Mesendoderm (in vitro differentiated cells): ENCODE data around the gene HERPUD2.

Experiments
- DNase-seq: peaks from one replicate; pipeline ENCODE4 v3.0.0; 2013
- H2AK5ac ChIP-seq: 2 replicates; pipeline ENCODE4 v1.6.1; 2013; ENCODE audit warnings: low read length, inconsistent platforms
- H2BK120ac ChIP-seq: 2 replicates; pipeline ENCODE4 v1.6.1; 2013; ENCODE audit warnings: low read depth, mild to moderate bottlenecking, low read length, moderate library complexity, mixed read lengths
- H2BK15ac ChIP-seq: replicated peaks from 2 replicates; pipeline ENCODE4 v1.6.1; 2013; ENCODE audit warnings: low read depth, mild to moderate bottlenecking, moderate library complexity
- H2BK5ac ChIP-seq: 2 replicates; pipeline ENCODE4 v1.6.1; 2013; ENCODE audit warnings: low read length, inconsistent platforms
- H3K18ac ChIP-seq: 2 replicates; pipeline ENCODE4 v1.6.1; 2013; ENCODE audit warnings: mild to moderate bottlenecking, low read length, mixed read lengths
- H3K23ac ChIP-seq: one replicate; pipeline ENCODE4 v1.6.1; 2013; ENCODE audit warnings: low read length
- H3K27ac ChIP-seq: 2 replicates; pipeline ENCODE4 v1.5.1; 2013; ENCODE audit warnings: low read depth, mild to moderate bottlenecking, inconsistent platforms, low read length, moderate library complexity
- H3K27me3 ChIP-seq: 2 replicates; pipeline ENCODE4 v1.6.1; 2013; ENCODE audit warnings: low read length, control low read depth, mild to moderate bottlenecking, inconsistent platforms; ENCODE audit not compliant: insufficient read depth, poor library complexity
- H3K36me3 ChIP-seq: 2 replicates; pipeline ENCODE4 v1.6.1; 2013; ENCODE audit warnings: low read length, inconsistent platforms; ENCODE audit not compliant: control insufficient read depth, insufficient read depth
- H3K4ac ChIP-seq: one replicate; pipeline ENCODE4 v1.6.1; 2013; ENCODE audit warnings: low read depth, mild to moderate bottlenecking, low read length, moderate library complexity
- H3K4me1 ChIP-seq: 2 replicates; pipeline ENCODE4 v1.6.1; 2013; ENCODE audit warnings: low read depth, low read length, inconsistent platforms; ENCODE audit not compliant: control insufficient read depth
- H3K4me2 ChIP-seq: 2 replicates; pipeline ENCODE4 v1.6.1; 2013; ENCODE audit warnings: low read length
- H3K4me3 ChIP-seq: 2 replicates; pipeline ENCODE4 v1.5.1; 2013; ENCODE audit warnings: mild to moderate bottlenecking, low read length
- H3K56ac ChIP-seq: one replicate; pipeline ENCODE4 v1.6.1; 2013; ENCODE audit warnings: low read length
- H3K79me1 ChIP-seq: 2 replicates; pipeline ENCODE4 v1.6.1; 2013; ENCODE audit warnings: low read length, inconsistent platforms
- H3K79me2 ChIP-seq: 2 replicates; pipeline ENCODE4 v1.6.1; 2013; ENCODE audit warnings: mild to moderate bottlenecking, low read length; ENCODE audit not compliant: control insufficient read depth, insufficient read depth
- H3K9ac ChIP-seq: 2 replicates; pipeline ENCODE4 v1.6.1; 2013; ENCODE audit warnings: low read length, inconsistent platforms
- H4K5ac ChIP-seq: one replicate; pipeline ENCODE4 v1.6.1; 2013; ENCODE audit warnings: low read length
- H4K8ac ChIP-seq: one replicate; pipeline ENCODE4 v1.6.1; 2013; ENCODE audit warnings: low read depth, mild to moderate bottlenecking, control low read depth, low read length, moderate library complexity
- WGBS: extraction: QIAGEN DNeasy Blood & Tissue Kit; methylation state at CpG from one replicate; pipeline ENCODE4 v1.1.7; 2013; ENCODE audit warnings: low lambda C conversion rate, missing lambda C conversion rate; ENCODE audit not compliant: insufficient coverage; ENCODE audit errors: extremely low coverage; 5-methylcytosine and 5-hydroxymethylcytosine counted together

The HERPUD2 gene

GRCh38 chr7:35630024-35630972 lies 64.6 kb downstream of the HERPUD2 start:
- H3K36me3 ChIP-seq = no peaks in the 10 kb centered on the region
- H3K18ac ChIP-seq = no peak overlapping the region
- H2BK120ac ChIP-seq = no peak overlapping the region
- H2BK15ac ChIP-seq = no peak overlapping the region
- no peak overlapping the region for H3K56ac ChIP-seq
- no peak overlapping the region for H4K8ac ChIP-seq
- H2AK5ac ChIP-seq = no peak overlapping the region
- no peak overlapping the region for H3K23ac ChIP-seq
- no peaks in the 10 kb centered on the region for H3K79me1 ChIP-seq
- H3K9ac ChIP-seq = no peak overlapping the region
- DNase-seq = no peak
- no peaks in the 10 kb centered on the region for H3K4me1 ChIP-seq
- no peaks in the 10 kb centered on the region for H3K27me3 ChIP-seq
- no peak overlapping the region for H2BK5ac ChIP-seq
- WGBS = no CpG with 5 or more reads among the region's 3 CpGs
- no peak overlapping the region for H3K4me2 ChIP-seq
- H4K5ac ChIP-seq = no peak overlapping the region
- no peak overlapping the region for H3K4me3 ChIP-seq
- H3K27ac ChIP-seq = no peak overlapping the region
- no peaks in the 10 kb centered on the region for H3K79me2 ChIP-seq
- no peak overlapping the region for H3K4ac ChIP-seq

GRCh38 chr7:35624299-35625186 lies 70.4 kb downstream of the HERPUD2 start:
- Histone ChIP-seq H3K27ac (no peak overlapping the region), H3K4me3 (no peak overlapping the region), H4K8ac (no peak overlapping the region), H2BK15ac (no peak overlapping the region), H3K18ac (no peak overlapping the region), H3K56ac (no peak overlapping the region), H3K9ac (no peak overlapping the region), H2BK5ac (no peak overlapping the region), H3K36me3 (no peaks in the 10 kb centered on the region), H3K23ac (no peak overlapping the region), H3K79me2 (no peaks in the 10 kb centered on the region), H3K4ac (no peak overlapping the region), H3K79me1 (no peaks in the 10 kb centered on the region), H4K5ac (no peak overlapping the region), H3K4me2 (no peak overlapping the region), H2AK5ac (no peak overlapping the region), H2BK120ac (no peak overlapping the region), H3K27me3 (no peaks in the 10 kb centered on the region), H3K4me1 (no peaks in the 10 kb centered on the region)
- peak; percentile 93 for DNase-seq
- WGBS = no CpG with 5 or more reads among the region's 16 CpGs

GRCh38 chr7:35623381-35623780 lies 71.6 kb downstream of the HERPUD2 start:
- no CpG with 5 or more reads among the region's 2 CpGs for WGBS
- no peaks in the 10 kb centered on the region for H3K79me1 ChIP-seq
- no peak overlapping the region for H3K9ac ChIP-seq
- H3K36me3 ChIP-seq = no peaks in the 10 kb centered on the region
- no peak overlapping the region for H2BK120ac ChIP-seq
- H3K27me3 ChIP-seq = no peaks in the 10 kb centered on the region
- no peak overlapping the region for H3K23ac ChIP-seq
- H3K4me1 ChIP-seq = no peaks in the 10 kb centered on the region
- H3K79me2 ChIP-seq = no peaks in the 10 kb centered on the region
- H3K4ac ChIP-seq = no peak overlapping the region
- no peak for DNase-seq
- H3K18ac ChIP-seq = no peak overlapping the region
- H3K4me3 ChIP-seq = no peak overlapping the region
- H2AK5ac ChIP-seq = no peak overlapping the region
- no peak overlapping the region for H4K5ac ChIP-seq
- H2BK5ac ChIP-seq = no peak overlapping the region
- no peak overlapping the region for H2BK15ac ChIP-seq
- no peak overlapping the region for H3K27ac ChIP-seq
- no peak overlapping the region for H4K8ac ChIP-seq
- H3K4me2 ChIP-seq = no peak overlapping the region
- no peak overlapping the region for H3K56ac ChIP-seq

GRCh38 chr7:35619863-35620262 lies 75.1 kb downstream of the HERPUD2 start:
- no peaks in the 10 kb centered on the region for H3K79me1 ChIP-seq
- WGBS = no CpG with 5 or more reads among the region's 1 CpG
- H3K18ac ChIP-seq = no peak overlapping the region
- H3K27me3 ChIP-seq = no peaks in the 10 kb centered on the region
- H3K27ac ChIP-seq = no peak overlapping the region
- no peak overlapping the region for H3K4me2 ChIP-seq
- H3K9ac ChIP-seq = no peak overlapping the region
- H4K8ac ChIP-seq = no peak overlapping the region
- no peak overlapping the region for H3K23ac ChIP-seq
- H4K5ac ChIP-seq = no peak overlapping the region
- no peaks in the 10 kb centered on the region for H3K36me3 ChIP-seq
- H3K4me3 ChIP-seq = no peak overlapping the region
- no peak overlapping the region for H3K56ac ChIP-seq
- no peaks in the 10 kb centered on the region for H3K4me1 ChIP-seq
- H3K4ac ChIP-seq = no peak overlapping the region
- H3K79me2 ChIP-seq = no peaks in the 10 kb centered on the region
- DNase-seq = no peak
- no peak overlapping the region for H2BK5ac ChIP-seq
- H2AK5ac ChIP-seq = no peak overlapping the region
- no peak overlapping the region for H2BK15ac ChIP-seq
- H2BK120ac ChIP-seq = no peak overlapping the region

GRCh38 chr7:35617041-35617440 lies 77.9 kb downstream of the HERPUD2 start:
- H3K27ac ChIP-seq = no peak overlapping the region
- H3K4me2 ChIP-seq = no peak overlapping the region
- no peaks in the 10 kb centered on the region for H3K4me1 ChIP-seq
- H2BK5ac ChIP-seq = no peak overlapping the region
- H4K5ac ChIP-seq = no peak overlapping the region
- H4K8ac ChIP-seq = no peak overlapping the region
- no peak overlapping the region for H3K23ac ChIP-seq
- no peaks in the 10 kb centered on the region for H3K79me2 ChIP-seq
- no peak overlapping the region for H2BK120ac ChIP-seq
- H3K36me3 ChIP-seq = no peaks in the 10 kb centered on the region
- no peaks in the 10 kb centered on the region for H3K27me3 ChIP-seq
- no peaks in the 10 kb centered on the region for H3K79me1 ChIP-seq
- no peak overlapping the region for H3K4me3 ChIP-seq
- no peak overlapping the region for H3K56ac ChIP-seq
- no peak overlapping the region for H3K9ac ChIP-seq
- no peak overlapping the region for H3K4ac ChIP-seq
- H2AK5ac ChIP-seq = no peak overlapping the region
- DNase-seq = no peak
- no CpG with 5 or more reads among the region's 3 CpGs for WGBS
- H3K18ac ChIP-seq = no peak overlapping the region
- H2BK15ac ChIP-seq = no peak overlapping the region
